Fibroblast of skin of scalp (primary cell): ENCODE results near the gene FUBP1.
A peak's percentile ranks its signal among the peaks of the same experiment; 100 is the strongest.
"Not testable (repeated sequence)": the region's sequence is repeated elsewhere in the genome, so short reads cannot be mapped to it uniquely, and the experiment has no call there.

Experiments
- DNase-seq: peaks from one replicate; pipeline ENCODE4 v3.0.0-alpha.2; 2013

The FUBP1 gene

GRCh38 chr1:77945345-77945744 is 33.5 kb downstream of the FUBP1 start:
- no peak for DNase-seq

GRCh38 chr1:77942400-77943140 is 36.3 kb downstream of the FUBP1 start:
- DNase-seq = no peak

GRCh38 chr1:77940921-77941570 is 37.8 kb downstream of the FUBP1 start:
- no peak for DNase-seq

GRCh38 chr1:77938651-77939050 is 40.2 kb downstream of the FUBP1 start:
- no peak for DNase-seq

- DNase-seq = no peak
Observed at GRCh38 chr1:77929806-77930205, 49.1 kb downstream of the FUBP1 start.

- no peak for DNase-seq
Observed at GRCh38 chr1:77927414-77927813, 51.5 kb downstream of the FUBP1 start.

GRCh38 chr1:77926561-77927357 is 52.1 kb downstream of the FUBP1 start:
- no peak for DNase-seq

GRCh38 chr1:77925956-77926355 is 52.9 kb downstream of the FUBP1 start:
- DNase-seq = no peak

- DNase-seq = peak; percentile 14
Observed at GRCh38 chr1:77925518-77925917, 53.4 kb downstream of the FUBP1 start.

- DNase-seq = not testable (repeated sequence)
Observed at GRCh38 chr1:77918918-77919317, 60.0 kb downstream of the FUBP1 start.

GRCh38 chr1:77910116-77910515 is 68.8 kb downstream of the FUBP1 start:
- DNase-seq = no peak

GRCh38 chr1:77906624-77907023 is 72.2 kb downstream of the FUBP1 start:
- no peak for DNase-seq

- DNase-seq = no peak
Observed at GRCh38 chr1:77906019-77906545, 72.8 kb downstream of the FUBP1 start.

- DNase-seq = no peak
Observed at GRCh38 chr1:77905603-77906002, 73.3 kb downstream of the FUBP1 start.

GRCh38 chr1:77900687-77901293 is 78.1 kb downstream of the FUBP1 start:
- peak; percentile 57 for DNase-seq

- peak; percentile 13 for DNase-seq
Observed at GRCh38 chr1:77899647-77900320, 79.1 kb downstream of the FUBP1 start.
